Left lung (tissue), 10 donors: Measurements from ENCODE around the gene NEK3. TPM values are rescaled to one million over a fixed set of nuclear protein-coding genes. Genes with fewer than 3 reads are reported as not detected.

ENCODE experiments used
- ATAC-seq: fragments of 200-7000 bp; cut with Tn5 transposase; one replicate; pipeline ENCODE4 v1.9.1; 2020; ENCODE audit warnings: moderate library complexity
- DNase-seq, 4 donors: peaks; one replicate each; pipeline ENCODE4 v3.0.0-alpha.2; 2013 to 2020
- H3K27ac ChIP-seq, 2 donors: fragments of 200-600 bp; sonication (generic) in 1 of 2; one replicate each; pipeline versions ENCODE4 v1.5.0 to v1.8.0; 2020 to 2021
- H3K27me3 ChIP-seq, 2 donors: fragments of 200-600 bp; sonication (generic) in 1 of 2; one replicate each; pipeline versions ENCODE4 v1.5.0 to v1.8.0; 2020 to 2021
- H3K36me3 ChIP-seq, 2 donors: fragments of 200-600 bp; sonication (generic) in 1 of 2; one replicate each; pipeline versions ENCODE4 v1.5.0 to v1.8.0; 2020 to 2021
- H3K4me1 ChIP-seq, 2 donors: fragments of 200-600 bp; one replicate each; pipeline ENCODE4 v1.8.0; 2021
- H3K4me3 ChIP-seq, 2 donors: fragments of 200-600 bp; sonication (generic) in 1 of 2; one replicate each; pipeline versions ENCODE4 v1.5.0 to v1.8.0; 2020 to 2021; ENCODE audit warnings: mild to moderate bottlenecking in 1 of 2
- H3K9me3 ChIP-seq, 2 donors: fragments of 200-600 bp; sonication (generic) in 1 of 2; one replicate each; pipeline versions ENCODE4 v1.5.0 to v1.8.0; 2020 to 2021
- intact Hi-C, 2 donors: fragments of 100-400 bp; cut with DNase I; formaldehyde crosslinking; loops; one replicate each; pipeline versions ENCODE4 v1.11.2 to v1.14.2; 2022
- polyA plus RNA-seq, 6 donors: library from polyadenylated mRNA; unstranded; fragments of 120-200 nt; gene quantifications; one replicate each; pipeline ENCODE4 v1.2.1, GENCODE V29; 2013; ENCODE audit not compliant: insufficient read length in 6 of 6
- total RNA-seq, 2 donors: library from RNA; stranded (reverse); fragmentation: NEBNext Ultra II Directional; extraction: Animal tissue kit (Norgen Biotek cat#: 25700); gene quantifications; one replicate each; pipeline ENCODE4 v1.2.1, GENCODE V29; 2021
- TF ChIP-seq, protein P1 (sequence below), 2 donors: fragments of 200-600 bp; sonication (generic) in 1 of 2; IDR thresholded peaks; one replicate each; pipeline versions ENCODE4 v1.5.0 to v1.8.0; 2021; ENCODE audit warnings: antibody characterized with exemption in 2 of 2
- donor health status: DM: no; HTN: yes; CAD: no.
- donor health status: DM: no; HTN: no; CAD: no.

Gene NEK3
- total and polyA plus RNA-seq, 8 donors = 9.8 to 59.2 (median 54.8) TPM

DNA sequence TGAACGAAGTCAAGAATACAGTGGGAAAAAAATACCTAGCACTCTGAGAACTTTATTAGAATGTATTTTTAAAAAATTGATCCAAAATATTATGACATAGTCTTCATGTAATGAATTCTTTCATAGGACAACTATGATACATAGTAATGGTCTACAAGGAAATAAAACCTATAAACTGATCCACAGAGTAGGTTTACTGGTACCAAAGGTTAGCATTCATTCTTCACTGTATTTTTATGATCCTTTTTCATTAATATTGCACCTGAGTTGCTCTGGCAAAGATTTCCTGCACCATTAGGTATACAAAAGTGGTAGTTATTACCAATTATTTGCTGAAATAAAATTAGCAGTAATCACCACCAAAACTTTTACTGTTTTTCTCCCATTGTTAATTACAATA lies 4.2 kb downstream of the NEK3 start:
- TF ChIP-seq, protein P1, sequence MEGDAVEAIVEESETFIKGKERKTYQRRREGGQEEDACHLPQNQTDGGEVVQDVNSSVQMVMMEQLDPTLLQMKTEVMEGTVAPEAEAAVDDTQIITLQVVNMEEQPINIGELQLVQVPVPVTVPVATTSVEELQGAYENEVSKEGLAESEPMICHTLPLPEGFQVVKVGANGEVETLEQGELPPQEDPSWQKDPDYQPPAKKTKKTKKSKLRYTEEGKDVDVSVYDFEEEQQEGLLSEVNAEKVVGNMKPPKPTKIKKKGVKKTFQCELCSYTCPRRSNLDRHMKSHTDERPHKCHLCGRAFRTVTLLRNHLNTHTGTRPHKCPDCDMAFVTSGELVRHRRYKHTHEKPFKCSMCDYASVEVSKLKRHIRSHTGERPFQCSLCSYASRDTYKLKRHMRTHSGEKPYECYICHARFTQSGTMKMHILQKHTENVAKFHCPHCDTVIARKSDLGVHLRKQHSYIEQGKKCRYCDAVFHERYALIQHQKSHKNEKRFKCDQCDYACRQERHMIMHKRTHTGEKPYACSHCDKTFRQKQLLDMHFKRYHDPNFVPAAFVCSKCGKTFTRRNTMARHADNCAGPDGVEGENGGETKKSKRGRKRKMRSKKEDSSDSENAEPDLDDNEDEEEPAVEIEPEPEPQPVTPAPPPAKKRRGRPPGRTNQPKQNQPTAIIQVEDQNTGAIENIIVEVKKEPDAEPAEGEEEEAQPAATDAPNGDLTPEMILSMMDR (IDR thresholded peaks at IDR 0.05) = no peak

DNA sequence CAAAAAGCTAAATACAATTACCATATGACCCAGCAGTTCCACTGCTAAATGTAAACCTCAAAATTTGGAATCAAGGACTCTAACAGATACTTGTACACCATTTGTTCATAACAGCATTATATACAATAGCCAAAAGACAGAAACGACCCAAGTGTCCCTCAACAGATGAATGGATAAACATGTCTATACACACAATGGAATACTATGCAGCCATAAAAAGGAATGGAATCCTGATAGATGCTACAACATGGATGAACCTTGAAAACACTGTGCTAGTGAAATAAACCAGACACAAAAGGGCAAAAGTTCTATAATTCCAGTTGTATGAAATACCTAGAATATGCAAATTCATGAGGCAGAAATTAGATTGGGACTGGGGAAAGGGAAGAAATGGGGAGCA lies 12.2 kb downstream of the NEK3 start:
- H3K27ac ChIP-seq = no peak overlapping the region
- TF ChIP-seq, protein P1 (IDR thresholded peaks at IDR 0.05) = no peak
- H3K9me3 ChIP-seq = no peaks in the 10 kb centered on the region
- DNase-seq = no peak
- H3K27me3 ChIP-seq = no peaks in the 10 kb centered on the region
- H3K4me3 ChIP-seq = no peak overlapping the region
- no peak for ATAC-seq
- intact Hi-C loops = no loop called here
- peaks cover 0 to 15% of the 10 kb centered on the region in 2 donors for H3K36me3 ChIP-seq
- H3K4me1 ChIP-seq = no peaks in the 10 kb centered on the region

More for the DNA sequence above, 4.2 kb downstream of the NEK3 start:
- Histone ChIP-seq H3K4me1 (peaks cover 0 to 24% of the 10 kb centered on the region in 2 donors), H3K4me3 (no peak overlapping the region), H3K27ac (no peak overlapping the region), H3K9me3 (no peaks in the 10 kb centered on the region), H3K36me3 (peaks cover 0 to 9% of the 10 kb centered on the region in 2 donors), H3K27me3 (no peaks in the 10 kb centered on the region)
- intact Hi-C loops = no loop called here
- ATAC-seq (no peak), DNase-seq (no peak)

DNA sequence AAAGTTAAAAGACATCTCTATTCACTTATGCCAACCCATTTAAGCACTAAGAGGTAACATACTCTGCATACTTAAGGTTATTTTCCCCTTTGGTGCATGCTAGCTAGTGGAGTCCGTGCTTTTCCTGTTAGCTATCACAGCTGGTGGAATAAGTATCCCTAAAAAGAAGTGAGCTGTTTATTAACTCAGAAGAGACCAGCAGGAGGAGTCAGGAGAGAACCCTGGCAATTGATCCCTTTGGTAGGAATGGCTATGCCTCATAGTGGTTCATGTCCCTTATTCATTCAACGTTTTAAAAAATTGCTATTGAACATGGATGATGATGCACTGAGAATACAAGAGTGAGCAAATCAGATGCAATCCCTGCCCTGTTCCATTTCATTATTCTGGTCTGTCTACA lies 18.1 kb downstream of the NEK3 start:
- no peak for DNase-seq

DNA sequence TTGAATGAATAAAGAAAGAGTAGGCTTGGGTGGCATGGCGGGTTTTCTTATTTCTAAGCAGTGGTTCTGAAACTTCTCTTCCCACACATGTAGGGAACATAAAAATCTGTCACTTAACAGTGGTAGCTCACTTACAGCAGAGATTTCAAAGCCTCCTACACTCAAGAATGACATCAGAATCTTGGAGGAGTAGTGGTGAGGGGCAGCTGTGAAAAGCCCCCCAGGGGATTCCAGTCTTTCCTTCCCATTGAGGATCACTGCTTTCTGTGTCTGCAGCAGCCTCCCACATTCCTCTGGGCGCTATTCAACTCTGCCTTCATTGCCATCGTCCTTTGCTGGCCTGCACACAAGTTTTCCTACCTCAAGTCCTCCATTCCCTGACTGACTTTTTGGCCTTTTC lies 21.9 kb downstream of the NEK3 start:
- intact Hi-C loops = no loop called here
- TF ChIP-seq, protein P1 (IDR thresholded peaks at IDR 0.05) = no peak
- DNase-seq (no peak), ATAC-seq (no peak)
- no peaks in the 10 kb centered on the region for H3K4me1 ChIP-seq
- H3K4me3 ChIP-seq = no peak overlapping the region
- H3K36me3 ChIP-seq = peaks cover 0 to 50% of the 10 kb centered on the region in 2 donors
- no peaks in the 10 kb centered on the region for H3K27me3 ChIP-seq
- no peaks in the 10 kb centered on the region for H3K9me3 ChIP-seq
- H3K27ac ChIP-seq = no peak overlapping the region

More for the DNA sequence above, 18.1 kb downstream of the NEK3 start:
- intact Hi-C loops = loop anchor here in 1 of 2 donors (5.0 kb wide), 1 partner anchor 179 kb away; no protein-coding TSS in a partner anchor
- H3K4me3 ChIP-seq = no peak overlapping the region
- no peaks in the 10 kb centered on the region for H3K4me1 ChIP-seq
- ATAC-seq = no peak
- TF ChIP-seq, protein P1 (IDR thresholded peaks at IDR 0.05) = no peak
- no peaks in the 10 kb centered on the region for H3K9me3 ChIP-seq
- no peaks in the 10 kb centered on the region for H3K27me3 ChIP-seq
- peaks cover 0 to 25% of the 10 kb centered on the region in 2 donors for H3K36me3 ChIP-seq
- no peak overlapping the region for H3K27ac ChIP-seq

DNA sequence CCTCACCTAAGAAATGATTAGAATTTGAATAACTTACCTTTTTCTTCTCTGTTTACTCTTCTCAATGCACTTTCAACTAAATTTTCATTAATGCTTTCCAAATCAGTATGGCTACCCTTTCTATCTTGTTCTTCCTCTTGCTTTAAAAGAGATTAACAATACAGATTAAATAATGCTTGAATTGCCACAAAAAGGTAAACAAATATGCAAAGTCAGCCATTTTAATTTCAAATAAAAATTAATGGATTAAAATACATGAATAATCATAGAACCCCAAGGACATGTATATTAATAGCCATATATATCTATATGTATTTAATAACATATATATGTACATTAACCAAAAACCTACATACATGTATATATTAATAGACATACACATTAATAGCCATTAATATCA lies 22.6 kb downstream of the NEK3 start:
- ATAC-seq = no peak
- Histone ChIP-seq H3K9me3 (no peaks in the 10 kb centered on the region), H3K4me3 (no peak overlapping the region), H3K4me1 (no peaks in the 10 kb centered on the region), H3K27me3 (no peaks in the 10 kb centered on the region), H3K27ac (no peak overlapping the region), H3K36me3 (peaks cover 0 to 56% of the 10 kb centered on the region in 2 donors)
- intact Hi-C loops = no loop called here
- TF ChIP-seq, protein P1 (IDR thresholded peaks at IDR 0.05) = no peak
- DNase-seq = no peak
